ENCODE measurements around the gene EEF2K.

EEF2K gene

DNA sequence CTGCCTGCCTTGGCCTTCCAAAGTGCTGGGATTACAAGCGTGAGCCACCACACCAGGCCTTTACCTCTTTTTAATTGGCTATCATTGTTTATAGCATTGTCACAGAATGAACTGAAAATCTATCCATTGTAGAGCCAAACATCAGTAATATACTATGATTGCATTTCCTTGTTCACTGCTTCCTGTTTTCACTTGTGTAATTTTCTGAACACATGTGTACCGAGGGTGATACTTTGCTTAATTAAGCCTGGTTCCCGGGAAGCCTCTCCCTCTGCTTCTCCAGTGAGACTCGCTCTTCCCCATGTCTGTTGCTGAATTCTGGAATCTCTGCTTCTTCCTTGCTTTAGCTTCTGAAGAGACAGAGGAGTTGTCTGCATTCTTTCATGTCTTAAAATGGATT lies 124.2 kb downstream of the EEF2K start:
- FAIRE-seq: no peak
- DNase-seq (ENCODE audit: low spot score): no peak

- FAIRE-seq (no peak), DNase-seq (ENCODE audit: low spot score) (no peak)
These were observed 127.4 kb downstream of the EEF2K start for GRCh38 chr16:22333457-22333994.

DNA sequence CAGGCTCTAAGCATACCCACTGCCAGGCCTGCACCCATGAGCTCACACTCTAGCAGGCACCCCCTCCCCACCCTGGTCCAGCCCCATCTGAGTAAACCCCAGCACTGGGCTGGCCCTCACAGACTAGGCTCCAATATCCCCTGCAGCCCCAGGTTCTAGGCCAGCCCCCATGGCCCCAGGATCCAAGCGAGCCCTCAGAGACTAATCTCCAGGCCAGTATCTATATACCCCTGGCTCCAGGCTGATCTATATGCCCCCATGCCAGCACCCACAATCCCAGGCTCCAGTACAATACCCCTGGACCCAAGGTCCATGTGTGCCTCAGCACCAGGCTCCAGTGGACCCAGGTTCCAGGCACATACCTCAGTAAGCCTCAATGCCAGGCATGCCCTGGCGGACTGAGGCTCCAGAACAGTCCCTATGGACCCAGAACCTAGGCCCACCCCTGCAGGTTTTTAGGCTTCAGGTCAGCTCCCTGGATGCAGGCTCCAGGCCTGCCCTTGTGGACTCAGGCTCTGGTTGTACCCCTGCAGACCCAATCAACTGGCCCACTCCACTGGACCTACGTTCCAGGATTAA lies 129.7 kb downstream of the EEF2K start:
- FAIRE-seq: no peak

GRCh38 chr16:22336581-22336980 lies 130.5 kb downstream of the EEF2K start:
- FAIRE-seq: no peak
- DNase-seq (ENCODE audit: low spot score): no peak

More for the DNA sequence above, 129.7 kb downstream of the EEF2K start:
- DNase-seq (ENCODE audit: low spot score): no peak

DNA sequence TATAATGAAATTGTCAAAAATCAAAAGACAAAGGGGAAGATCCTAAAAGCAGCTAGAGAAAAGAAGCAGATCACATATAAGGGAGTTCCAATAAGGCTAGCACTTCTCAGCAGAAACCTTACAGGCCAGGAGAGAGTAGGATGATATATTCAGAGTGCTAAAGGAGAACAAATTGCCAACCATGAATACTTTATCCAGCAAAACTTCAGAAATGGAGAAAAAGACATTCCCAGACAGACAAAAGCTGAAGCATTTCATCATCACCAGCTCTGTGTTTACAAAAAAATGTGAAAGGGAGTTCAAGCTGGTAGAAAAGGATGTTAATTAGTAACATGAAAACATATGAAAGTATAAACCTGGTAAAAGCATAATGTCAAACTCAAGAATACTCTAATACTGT lies 131.0 kb downstream of the EEF2K start:
- no peak for FAIRE-seq
- DNase-seq (ENCODE audit: low spot score): no peak

DNA sequence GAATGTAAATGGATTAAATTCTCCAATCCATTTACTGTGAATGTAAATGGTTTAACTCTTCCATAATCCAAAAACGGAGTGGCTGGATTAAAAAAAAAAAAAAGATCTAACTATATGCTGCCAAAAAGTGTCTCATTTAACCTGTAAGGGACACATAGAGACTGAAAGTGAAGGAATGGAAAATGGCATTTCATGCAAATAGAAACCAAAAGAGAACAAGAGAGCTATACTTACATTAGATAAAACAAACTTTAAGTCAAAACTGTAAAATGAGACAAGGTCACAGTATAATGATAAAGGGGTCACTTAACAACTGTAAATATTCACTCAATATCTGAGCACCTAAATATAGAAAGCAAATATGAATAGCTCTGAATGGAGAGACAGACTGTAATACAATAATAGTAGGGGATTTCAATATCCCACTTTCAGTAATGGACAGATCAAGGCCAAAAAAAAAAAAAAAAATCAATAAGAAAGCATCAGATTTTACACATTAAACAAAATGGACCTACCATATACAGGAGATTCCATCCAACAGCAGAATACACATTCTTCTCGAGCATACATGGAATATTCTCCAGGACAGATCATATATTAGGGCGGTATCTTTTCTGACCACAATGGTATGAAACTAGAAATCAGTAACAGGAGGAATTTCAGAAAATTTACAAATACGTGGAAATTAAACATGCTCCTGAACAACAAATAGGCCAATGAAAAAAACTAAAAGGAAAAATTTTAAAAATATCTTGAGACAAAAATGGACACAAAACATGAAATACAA lies 132.0 kb downstream of the EEF2K start:
- no peak for DNase-seq (ENCODE audit: low spot score)
- FAIRE-seq: no peak
